NCI-H82 (cell line): ENCODE data around the gene ZC3H4.

Experiments used
- DNase-seq: peaks from one replicate; lab custom pipeline; 2025; lab: John Stamatoyannopoulos, UW

ZC3H4 gene

DNA sequence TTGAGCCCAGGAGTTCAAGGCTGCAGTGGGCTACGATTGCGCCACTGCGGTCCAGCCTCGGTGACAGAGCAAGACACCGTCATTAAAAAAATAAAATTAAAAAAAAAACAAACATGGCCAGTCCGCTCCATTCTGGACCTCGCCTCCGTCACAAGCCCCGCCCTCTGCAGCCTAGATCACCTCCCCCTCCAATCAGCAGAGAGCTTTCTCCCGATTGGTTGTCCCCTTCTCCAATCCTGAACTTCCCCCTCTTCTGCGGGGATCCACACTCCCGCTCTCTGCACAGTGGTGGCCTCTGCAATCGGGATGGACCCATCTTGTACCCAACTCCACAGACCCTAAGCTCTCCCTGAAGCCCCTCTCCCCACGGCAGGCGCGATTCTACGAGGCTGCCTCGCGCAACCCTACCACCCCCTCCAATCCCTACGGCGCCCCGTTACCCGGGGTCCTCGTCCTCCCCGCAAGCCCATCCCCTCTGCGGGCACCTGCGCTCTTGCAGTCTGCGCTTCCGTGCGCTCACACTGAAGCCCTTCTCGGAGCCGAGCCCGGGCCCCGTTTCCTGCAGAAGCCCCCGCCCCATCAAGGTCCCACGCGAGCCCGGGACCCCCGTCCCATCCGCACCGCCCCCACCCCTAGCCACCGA, 65.7 kb downstream of the ZC3H4 start:
- peak; percentile 96 for DNase-seq

GRCh38 chr19:47047272-47047762, 66.3 kb downstream of the ZC3H4 start:
- DNase-seq: no peak

GRCh38 chr19:47045867-47046470, 67.6 kb downstream of the ZC3H4 start:
- DNase-seq: no peak

- DNase-seq: no peak
These were observed 68.4 kb downstream of the ZC3H4 start for GRCh38 chr19:47044946-47045866.

GRCh38 chr19:47040869-47041268, 72.7 kb downstream of the ZC3H4 start:
- no peak for DNase-seq

- DNase-seq: no peak
These were observed 74.2 kb downstream of the ZC3H4 start for GRCh38 chr19:47039239-47039874.

- DNase-seq: no peak
These were observed 75.8 kb downstream of the ZC3H4 start for GRCh38 chr19:47037766-47038165.

GRCh38 chr19:47036097-47036651, 77.4 kb downstream of the ZC3H4 start:
- DNase-seq: peak; percentile 96

DNA sequence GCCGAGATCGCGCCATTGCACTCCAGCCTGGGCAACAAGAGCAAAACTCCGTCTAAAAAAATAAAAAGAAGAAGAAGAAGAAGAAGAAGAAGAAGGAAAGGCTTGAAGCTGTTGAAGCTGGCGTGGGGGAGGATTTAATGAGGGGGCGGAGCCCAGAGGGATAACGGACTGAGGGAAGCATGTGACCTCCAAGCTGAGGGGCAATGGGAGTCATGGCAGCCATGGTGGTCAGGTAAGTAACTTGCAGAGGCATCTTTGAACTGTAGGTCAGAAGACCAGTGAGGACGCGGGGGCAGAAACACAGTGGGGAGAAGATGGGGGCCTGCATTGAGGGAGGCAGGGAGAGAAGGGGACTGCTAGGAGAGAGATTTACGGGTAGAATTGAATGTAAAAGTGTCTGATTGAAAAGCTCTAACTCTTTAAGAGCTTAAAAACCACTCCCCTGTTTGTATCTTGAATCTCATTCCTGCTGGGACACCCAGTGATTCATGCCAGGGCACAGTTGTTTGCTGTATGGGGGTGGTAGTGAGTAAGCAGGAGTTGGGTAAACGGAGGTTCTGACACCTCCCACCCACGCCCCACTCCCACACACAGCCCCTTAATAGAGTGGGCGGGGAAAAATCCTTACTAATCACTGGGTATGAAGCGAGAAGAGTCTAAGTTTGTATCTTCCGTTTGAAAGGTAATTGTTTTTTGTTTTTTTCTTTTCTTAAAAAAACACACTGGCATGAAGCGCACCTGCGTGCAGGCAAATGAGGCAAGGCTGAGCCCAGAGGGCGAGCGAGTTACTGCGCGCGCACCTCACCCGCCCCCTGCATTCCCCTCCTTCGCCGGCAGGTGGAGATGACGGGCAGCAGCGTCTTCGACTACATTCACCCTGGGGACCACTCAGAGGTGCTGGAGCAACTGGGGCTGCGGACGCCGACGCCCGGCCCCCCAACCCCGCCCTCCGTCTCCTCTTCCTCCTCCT, 78.2 kb downstream of the ZC3H4 start:
- DNase-seq: peak; percentile 93

GRCh38 chr19:47032171-47032811, 81.3 kb downstream of the ZC3H4 start:
- DNase-seq: peak; percentile 72

GRCh38 chr19:47028195-47028601, 85.4 kb downstream of the ZC3H4 start:
- DNase-seq: peak; percentile 95

GRCh38 chr19:47027586-47028088, 85.9 kb downstream of the ZC3H4 start:
- no peak for DNase-seq

GRCh38 chr19:47026889-47027288, 86.7 kb downstream of the ZC3H4 start:
- DNase-seq: no peak

DNA sequence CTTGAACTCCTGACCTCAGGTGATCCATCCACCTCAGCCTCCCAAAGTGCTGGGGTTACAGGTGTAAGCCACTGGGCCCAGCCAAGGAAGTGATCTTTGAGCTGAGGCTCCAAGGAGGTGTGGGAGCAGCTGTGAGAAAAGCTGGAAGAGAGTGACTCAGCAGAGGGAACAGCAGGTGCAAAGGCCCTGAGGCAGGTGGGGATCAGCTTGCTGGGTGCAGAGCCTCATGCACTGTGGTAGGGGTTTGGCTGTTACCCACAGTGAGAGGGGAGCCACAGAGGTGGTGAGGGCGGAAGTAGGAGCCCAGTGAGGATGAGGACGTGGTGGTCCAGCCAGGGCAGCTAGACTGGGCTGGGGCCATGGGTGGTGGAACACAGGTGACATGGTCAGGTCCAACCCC, 87.4 kb downstream of the ZC3H4 start:
- DNase-seq: no peak

DNA sequence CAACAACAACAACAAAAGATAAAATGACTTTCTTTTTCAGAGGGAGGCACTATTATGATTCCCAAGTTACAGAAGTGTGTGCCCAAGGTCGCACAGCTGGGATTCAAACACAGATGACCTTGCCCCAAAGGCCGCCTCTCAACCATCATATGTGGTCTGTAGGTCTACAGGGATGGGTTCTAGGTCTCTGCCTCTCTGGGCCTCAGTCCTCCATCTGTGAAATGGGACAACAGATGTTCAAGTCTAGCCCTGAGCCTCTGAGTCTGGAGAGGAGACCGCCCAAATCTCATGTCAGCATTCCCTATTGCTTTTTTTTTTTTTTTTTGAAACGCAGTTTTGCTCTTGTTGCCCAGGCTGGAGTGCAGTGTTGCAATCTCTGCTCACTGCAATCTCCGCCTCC, 89.1 kb downstream of the ZC3H4 start:
- DNase-seq: no peak

DNA sequence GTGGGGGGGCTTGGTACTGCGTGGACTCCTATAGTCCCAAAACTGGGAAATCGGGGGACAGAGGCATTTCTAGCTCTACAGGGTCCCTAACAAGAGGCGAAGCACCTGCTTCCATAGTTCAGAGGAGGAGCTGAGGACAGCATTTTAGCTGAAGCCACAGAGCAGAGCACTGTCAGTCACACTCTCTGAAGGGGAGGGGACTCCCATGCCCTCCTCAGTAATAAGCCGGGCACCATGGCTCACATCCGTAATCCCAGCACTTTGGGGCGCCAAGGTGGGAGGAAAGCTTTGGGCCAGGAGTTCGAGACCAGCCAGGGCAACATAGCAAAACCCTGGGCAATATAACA, 90.2 kb downstream of the ZC3H4 start:
- DNase-seq: peak; percentile 93

GRCh38 chr19:47022541-47023447, 90.8 kb downstream of the ZC3H4 start:
- peak; percentile 95 for DNase-seq

DNA sequence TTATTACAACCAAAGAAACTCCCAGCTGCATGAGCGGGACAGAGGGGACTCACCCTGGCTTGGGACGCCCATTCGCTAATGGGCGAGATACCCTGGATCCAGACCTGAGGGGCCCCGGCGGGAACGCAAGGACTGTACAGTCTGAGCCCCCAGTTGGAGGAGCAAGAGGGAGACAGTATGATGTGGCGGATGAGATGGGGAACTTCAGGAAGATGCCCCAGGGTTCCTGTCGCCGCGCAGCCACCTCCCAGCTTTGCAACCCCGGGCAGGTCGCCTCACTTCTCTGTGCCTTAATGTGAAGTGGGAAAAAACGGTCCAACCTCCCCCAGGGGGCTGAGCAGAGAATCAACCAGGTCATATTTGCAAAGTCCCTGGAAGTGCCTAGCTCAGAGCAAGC, 91.4 kb downstream of the ZC3H4 start:
- peak; percentile 66 for DNase-seq

DNA sequence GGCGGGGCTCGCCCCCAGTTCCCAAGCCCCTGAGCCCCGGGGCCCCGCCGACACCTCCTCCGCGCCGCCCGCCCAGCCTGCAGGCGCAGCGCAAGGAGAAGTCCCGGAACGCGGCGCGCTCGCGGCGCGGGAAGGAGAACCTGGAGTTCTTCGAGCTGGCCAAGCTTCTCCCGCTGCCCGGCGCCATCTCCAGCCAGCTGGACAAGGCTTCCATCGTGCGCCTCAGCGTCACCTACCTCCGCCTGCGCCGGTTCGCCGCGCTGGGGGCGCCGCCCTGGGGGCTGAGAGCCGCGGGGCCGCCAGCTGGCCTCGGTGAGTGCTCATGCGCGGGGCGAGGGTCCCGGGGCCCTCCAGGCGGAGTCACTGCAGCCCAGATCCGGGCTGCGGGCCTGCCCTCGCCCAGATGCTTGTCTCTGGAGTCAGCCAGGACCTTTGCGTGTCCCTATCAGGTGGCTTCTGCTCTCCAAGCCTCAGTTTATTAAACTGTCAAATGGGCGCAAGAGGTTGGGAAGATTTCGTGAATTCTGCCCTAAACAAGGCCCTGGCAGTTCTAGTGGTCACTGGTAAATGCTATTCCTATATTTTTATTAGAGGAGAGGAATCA, 91.9 kb downstream of the ZC3H4 start:
- DNase-seq: no peak
